GM21528 (cell line): ENCODE data around the gene ITPRIPL2.

ENCODE experiments used
- ATAC-seq: cut with Tn5 transposase; IDR thresholded peaks from one replicate; pipeline ENCODE4 v1.9.1; 2021; ENCODE audit warnings: mild to moderate bottlenecking, moderate library complexity; ENCODE audit not compliant: unreplicated experiment, low FRiP score

Gene ITPRIPL2

GRCh38 chr16:19092653-19093410, 20.9 kb upstream of the ITPRIPL2 start:
- ATAC-seq, result no peak

- ATAC-seq, result no peak
These were observed 19.9 kb upstream of the ITPRIPL2 start for GRCh38 chr16:19093631-19094541.

GRCh38 chr16:19094542-19095365, 19.0 kb upstream of the ITPRIPL2 start:
- ATAC-seq, result no peak

- ATAC-seq, result no peak
These were observed 18.1 kb upstream of the ITPRIPL2 start for GRCh38 chr16:19095654-19096053.

- no peak for ATAC-seq
These were observed 15.6 kb upstream of the ITPRIPL2 start for GRCh38 chr16:19098173-19098572.

- ATAC-seq, result no peak
These were observed 11.4 kb upstream of the ITPRIPL2 start for GRCh38 chr16:19102187-19102872.

GRCh38 chr16:19104607-19105006, 9.2 kb upstream of the ITPRIPL2 start:
- ATAC-seq, result no peak

- ATAC-seq, result no peak
These were observed 8.6 kb upstream of the ITPRIPL2 start for GRCh38 chr16:19105131-19105530.

GRCh38 chr16:19105891-19106624, 7.7 kb upstream of the ITPRIPL2 start:
- ATAC-seq, result no peak

- ATAC-seq, result no peak
These were observed 7.1 kb upstream of the ITPRIPL2 start for GRCh38 chr16:19106625-19107020.

GRCh38 chr16:19108409-19109287, 5.1 kb upstream of the ITPRIPL2 start:
- no peak for ATAC-seq

GRCh38 chr16:19109288-19109664, 4.5 kb upstream of the ITPRIPL2 start:
- ATAC-seq, result no peak

- ATAC-seq, result no peak
These were observed 3.0 kb upstream of the ITPRIPL2 start for GRCh38 chr16:19110537-19111360.

GRCh38 chr16:19112099-19112407, 1.7 kb upstream of the ITPRIPL2 start:
- no peak for ATAC-seq

GRCh38 chr16:19114359-19115147, 789 bp downstream of the ITPRIPL2 start:
- no peak for ATAC-seq

- no peak for ATAC-seq
These were observed 1.6 kb downstream of the ITPRIPL2 start for GRCh38 chr16:19115148-19116021.
